Natural killer cell treated with Interleukin-12 subunit alpha and Interleukin-12 subunit beta and Interleukin-15 and Interleukin-18, amount 100 ng/mL, for 72 hours (primary cell): ENCODE data around the gene SOHLH1. TPM values are rescaled to one million over a fixed set of nuclear protein-coding genes. Genes with fewer than 3 reads are reported as not detected.
"Not testable (repeated sequence)": the region's sequence is repeated elsewhere in the genome, so short reads cannot be mapped to it uniquely, and the experiment has no call there.

Experiments
- ATAC-seq, 2 donors: fragments of 150-1000 bp; cut with Tn5 transposase in 1 of 2; sonication (Bioruptor Pico), chemical (Tn5 transposase) in 1 of 2; 2 replicates each; pipeline ENCODE4 v1.10.0; 2021
- DNase-seq: peaks from one replicate; pipeline ENCODE4 v3.0.0; 2022; ENCODE audit warnings: low spot score
- H3K27ac Mint-ChIP-seq, 2 donors: 1 replicate in 1 of 2; 2 replicates in 1 of 2; pipeline ENCODE4 v1.8.0; 2022; ENCODE audit warnings: mixed read lengths in 2 of 2, mild to moderate bottlenecking in 1 of 2, moderate library complexity in 1 of 2
- H3K27me3 Mint-ChIP-seq, 2 donors: 1 replicate in 1 of 2; 2 replicates in 1 of 2; pipeline ENCODE4 v1.8.0; 2022; ENCODE audit warnings: mixed read lengths in 2 of 2
- H3K36me3 Mint-ChIP-seq: one replicate; pipeline ENCODE4 v1.8.0; 2022; ENCODE audit warnings: mixed read lengths
- H3K4me1 Mint-ChIP-seq, 2 donors: 1 replicate in 1 of 2; 2 replicates in 1 of 2; pipeline ENCODE4 v1.8.0; 2022; ENCODE audit warnings: low read depth in 2 of 2, mixed read lengths in 2 of 2, mild to moderate bottlenecking in 1 of 2
- H3K4me3 Mint-ChIP-seq: one replicate; pipeline ENCODE4 v1.8.0; 2022; ENCODE audit warnings: mixed read lengths
- H3K9me3 Mint-ChIP-seq: 2 replicates; pipeline ENCODE4 v1.8.0; 2022; ENCODE audit warnings: mixed read lengths
- total RNA-seq, 2 donors: library from RNA; stranded (reverse); gene quantifications; one replicate each; pipeline ENCODE4 v1.2.3, GENCODE V29; 2022

SOHLH1 gene
- total RNA-seq, 2 donors from 2014 or later = not detected

DNA sequence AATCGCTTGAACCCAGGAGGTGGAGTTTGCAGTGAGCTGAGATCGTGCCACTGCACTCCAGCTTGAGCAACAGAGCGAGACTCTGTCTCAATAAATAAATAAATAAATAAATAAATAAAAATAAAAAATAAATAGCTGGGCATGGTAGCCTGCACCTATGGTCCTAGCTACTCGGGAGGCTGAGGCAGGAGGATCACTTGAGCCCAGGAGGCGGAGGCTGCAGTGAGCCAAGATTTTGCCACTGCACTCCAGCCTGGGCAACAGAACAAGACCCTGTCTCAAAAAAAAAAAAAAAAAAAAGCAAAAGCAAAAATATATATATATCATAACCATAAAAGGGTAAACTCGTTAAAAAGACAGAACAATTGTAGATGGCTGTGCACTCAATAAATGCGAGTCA is 26.5 kb downstream of the SOHLH1 start:
- H3K9me3 Mint-ChIP-seq, H3K4me3 Mint-ChIP-seq, ATAC-seq, DNase-seq, H3K27ac Mint-ChIP-seq, H3K4me1 Mint-ChIP-seq, H3K36me3 Mint-ChIP-seq, H3K27me3 Mint-ChIP-seq: not testable (repeated sequence)

GRCh38 chr9:135671591-135672041 is 27.7 kb downstream of the SOHLH1 start:
- Mint-ChIP-seq H3K27me3 (peaks cover 0 to 3% of the 10 kb centered on the region in 2 donors), H3K9me3 (no peaks in the 10 kb centered on the region), H3K27ac (no peak overlapping the region), H3K36me3 (no peaks in the 10 kb centered on the region), H3K4me3 (no peak overlapping the region), H3K4me1 (no peaks in the 10 kb centered on the region)
- DNase-seq (no peak), ATAC-seq (no peak)

DNA sequence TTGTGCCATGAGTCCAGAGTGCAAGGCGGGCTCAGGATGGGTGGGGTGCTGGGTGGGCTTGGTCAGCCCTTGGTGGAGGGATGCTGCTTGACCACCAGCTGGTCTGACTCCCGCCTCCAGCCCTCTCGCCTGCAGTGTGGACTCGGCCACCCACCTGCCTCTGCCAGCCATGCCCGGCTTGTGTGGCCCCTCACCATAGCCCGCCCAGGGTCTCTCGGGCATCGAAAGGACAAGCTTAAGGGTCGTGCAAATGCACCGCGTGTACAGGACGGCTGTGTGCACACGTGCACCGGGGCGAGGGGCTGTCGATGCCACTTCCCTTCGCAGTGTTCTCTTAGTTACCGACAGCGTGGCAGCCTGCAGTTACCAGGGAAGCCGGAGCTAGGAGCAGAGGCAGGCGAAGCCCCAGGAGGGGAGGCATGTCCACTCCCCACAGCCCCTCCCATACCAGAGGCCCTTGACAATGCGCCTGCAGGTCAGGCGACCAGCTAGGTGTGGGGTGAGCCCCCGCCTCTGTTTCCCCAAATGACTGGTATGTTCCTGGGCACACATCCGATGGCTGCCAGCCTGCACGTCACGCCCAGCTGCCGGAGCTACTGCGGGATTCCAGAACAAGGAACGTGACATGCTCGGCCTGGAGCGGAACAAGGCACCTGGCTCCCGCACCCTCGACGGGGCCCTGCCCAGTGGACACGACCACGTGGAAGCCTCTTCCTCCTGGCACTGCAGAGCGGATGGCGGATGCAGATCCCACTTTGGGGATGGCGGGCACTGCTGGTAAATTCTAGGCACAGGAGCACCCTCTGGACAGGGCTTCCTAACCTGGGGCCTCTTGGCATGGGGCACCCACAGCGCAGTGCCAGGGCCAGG is 28.3 kb downstream of the SOHLH1 start:
- Mint-ChIP-seq H3K4me1 (no peaks in the 10 kb centered on the region), H3K9me3 (no peaks in the 10 kb centered on the region), H3K27ac (no peak overlapping the region), H3K27me3 (peaks cover 0 to 3% of the 10 kb centered on the region in 2 donors), H3K36me3 (no peaks in the 10 kb centered on the region), H3K4me3 (no peak overlapping the region)
- ATAC-seq (no peak), DNase-seq (no peak)

- no peaks in the 10 kb centered on the region for H3K4me1 Mint-ChIP-seq
- no peak overlapping the region for H3K27ac Mint-ChIP-seq
- ATAC-seq = peak in 1 of 2 donors; percentile 22
- H3K4me3 Mint-ChIP-seq = no peak overlapping the region
- H3K36me3 Mint-ChIP-seq = no peaks in the 10 kb centered on the region
- no peak for DNase-seq
- H3K9me3 Mint-ChIP-seq = no peaks in the 10 kb centered on the region
- peaks cover 0 to 3% of the 10 kb centered on the region in 2 donors for H3K27me3 Mint-ChIP-seq
Measured at GRCh38 chr9:135669616-135670285, 29.5 kb downstream of the SOHLH1 start.

GRCh38 chr9:135669018-135669417 is 30.3 kb downstream of the SOHLH1 start:
- H3K36me3 Mint-ChIP-seq, H3K27me3 Mint-ChIP-seq, H3K9me3 Mint-ChIP-seq, H3K4me3 Mint-ChIP-seq, H3K27ac Mint-ChIP-seq, DNase-seq, H3K4me1 Mint-ChIP-seq, ATAC-seq: not testable (repeated sequence)

GRCh38 chr9:135667463-135668001 is 31.7 kb downstream of the SOHLH1 start:
- Mint-ChIP-seq H3K4me1 (no peaks in the 10 kb centered on the region), H3K9me3 (no peaks in the 10 kb centered on the region), H3K27ac (no peak overlapping the region), H3K36me3 (no peaks in the 10 kb centered on the region), H3K27me3 (no peaks in the 10 kb centered on the region), H3K4me3 (no peak overlapping the region)
- ATAC-seq (no peak), DNase-seq (no peak)

- ATAC-seq (no peak), DNase-seq (no peak)
- Mint-ChIP-seq H3K27me3 (peaks cover 0 to 2% of the 10 kb centered on the region in 2 donors), H3K4me1 (no peaks in the 10 kb centered on the region), H3K27ac (no peak overlapping the region), H3K36me3 (no peaks in the 10 kb centered on the region), H3K4me3 (no peak overlapping the region), H3K9me3 (no peaks in the 10 kb centered on the region)
Measured at GRCh38 chr9:135666534-135667462, 32.5 kb downstream of the SOHLH1 start.

DNA sequence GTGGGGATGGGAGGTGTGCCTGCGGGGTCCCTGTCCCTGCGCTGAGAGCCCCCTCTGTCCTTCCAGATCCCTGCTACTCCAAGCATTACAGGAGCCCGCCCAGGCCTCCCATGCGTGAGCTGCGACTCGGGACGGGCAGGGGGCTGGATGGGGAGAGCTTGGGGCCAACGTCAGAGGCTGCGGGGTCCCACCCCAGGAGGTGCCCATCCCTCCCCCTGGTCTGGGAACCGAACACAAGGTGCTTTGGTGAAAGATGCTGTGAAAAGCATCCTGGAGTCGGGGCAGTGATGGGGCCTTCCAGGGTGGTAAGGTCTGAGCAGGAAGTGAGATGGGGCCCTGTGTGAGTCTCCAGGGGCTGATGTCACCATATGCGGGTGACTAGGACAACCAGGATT is 33.5 kb downstream of the SOHLH1 start:
- H3K9me3 Mint-ChIP-seq = no peaks in the 10 kb centered on the region
- H3K4me3 Mint-ChIP-seq = no peak overlapping the region
- no peak overlapping the region for H3K27ac Mint-ChIP-seq
- ATAC-seq (no peak), DNase-seq (no peak)
- no peaks in the 10 kb centered on the region for H3K4me1 Mint-ChIP-seq
- H3K36me3 Mint-ChIP-seq = no peaks in the 10 kb centered on the region
- H3K27me3 Mint-ChIP-seq = peaks cover 0 to 2% of the 10 kb centered on the region in 2 donors

DNA sequence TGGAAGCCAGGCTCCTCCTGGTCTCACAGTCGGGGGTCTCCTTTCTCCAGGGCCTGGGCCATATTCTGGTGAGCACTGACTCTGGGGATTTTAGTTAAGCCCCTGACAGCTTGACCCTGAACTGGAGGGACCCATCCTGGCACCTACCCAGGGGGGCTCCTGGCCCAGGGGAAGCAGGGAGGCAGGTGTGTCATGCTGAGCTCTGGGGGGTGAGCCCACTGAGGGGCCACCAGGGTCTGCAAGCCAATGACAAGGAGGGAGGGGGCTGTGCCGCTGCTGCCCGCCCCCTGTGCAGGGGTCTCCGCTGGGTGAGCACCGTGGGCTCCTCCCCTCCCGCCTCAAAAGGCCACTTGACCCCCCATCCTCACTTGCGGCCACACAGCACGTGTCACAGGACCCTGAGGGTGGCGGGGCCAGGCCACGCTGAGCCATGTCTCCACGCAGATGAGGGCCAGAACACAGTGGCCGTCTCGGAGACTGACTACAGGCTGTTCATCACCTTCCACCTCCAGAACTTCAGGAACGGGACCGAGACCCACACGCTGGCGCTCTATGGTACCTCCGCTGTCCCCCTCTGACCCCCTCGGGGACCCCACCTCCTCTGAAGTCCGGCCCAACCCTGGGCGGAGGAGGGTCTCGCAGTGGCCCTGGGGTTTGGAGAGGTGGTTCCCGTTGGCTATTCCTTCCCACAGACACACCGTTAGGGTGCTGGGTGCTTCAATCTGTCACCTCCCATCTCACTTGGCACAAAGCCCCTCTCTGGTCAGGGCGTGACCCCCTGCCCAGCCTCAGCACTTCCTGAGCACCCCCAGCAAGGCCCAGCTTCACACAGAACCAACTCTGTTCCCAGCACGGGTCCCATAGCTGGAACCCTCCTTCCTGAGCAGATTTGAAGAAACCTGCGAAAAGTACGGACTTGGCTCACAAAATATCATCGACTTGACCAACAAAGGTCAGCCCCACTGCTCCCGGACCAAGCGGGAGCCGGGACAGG is 34.2 kb downstream of the SOHLH1 start:
- no peak for DNase-seq
- Mint-ChIP-seq H3K27ac (no peak overlapping the region), H3K9me3 (no peaks in the 10 kb centered on the region), H3K4me1 (no peaks in the 10 kb centered on the region), H3K4me3 (no peak overlapping the region), H3K36me3 (no peaks in the 10 kb centered on the region), H3K27me3 (peaks cover 0 to 2% of the 10 kb centered on the region in 2 donors)
- ATAC-seq = peak; percentile 4 to 29

- Mint-ChIP-seq H3K36me3 (no peaks in the 10 kb centered on the region), H3K4me3 (no peak overlapping the region), H3K4me1 (no peaks in the 10 kb centered on the region), H3K27ac (no peak overlapping the region), H3K9me3 (no peaks in the 10 kb centered on the region), H3K27me3 (peaks cover 0 to 2% of the 10 kb centered on the region in 2 donors)
- ATAC-seq (peak in 1 of 2 donors; percentile 12), DNase-seq (no peak)
Measured at GRCh38 chr9:135664266-135664665, 35.0 kb downstream of the SOHLH1 start.

GRCh38 chr9:135663857-135664256 is 35.4 kb downstream of the SOHLH1 start:
- H3K9me3 Mint-ChIP-seq = no peaks in the 10 kb centered on the region
- H3K36me3 Mint-ChIP-seq = no peaks in the 10 kb centered on the region
- no peak overlapping the region for H3K27ac Mint-ChIP-seq

GRCh38 chr9:135663451-135663770 is 35.9 kb downstream of the SOHLH1 start:
- Mint-ChIP-seq H3K4me1 (no peaks in the 10 kb centered on the region), H3K27me3 (peaks cover 0 to 2% of the 10 kb centered on the region in 2 donors), H3K36me3 (no peaks in the 10 kb centered on the region), H3K4me3 (no peak overlapping the region), H3K27ac (no peak overlapping the region), H3K9me3 (no peaks in the 10 kb centered on the region)
- DNase-seq = no peak
- no peak for ATAC-seq

More at GRCh38 chr9:135663857-135664256, 35.4 kb downstream of the SOHLH1 start:
- no peak for DNase-seq
- H3K4me1 Mint-ChIP-seq = no peaks in the 10 kb centered on the region
- H3K4me3 Mint-ChIP-seq = no peak overlapping the region
- ATAC-seq = no peak
- peaks cover 0 to 2% of the 10 kb centered on the region in 2 donors for H3K27me3 Mint-ChIP-seq
